GM13977 (cell line): Measurements from ENCODE around the gene QARS1.

Source experiments
- DNase-seq: peaks from one replicate; pipeline ENCODE4 v3.0.0; 2012; ENCODE audit warnings: low spot score
- CTCF ChIP-seq: IDR thresholded peaks from 2 replicates; pipeline ENCODE4 v1.5.1; 2012; ENCODE audit warnings: mild to moderate bottlenecking, control low read depth; ENCODE audit not compliant: insufficient read depth; ENCODE audit errors: extremely low read depth, missing control alignments
- in situ Hi-C: fragments of 300-500 bp; cut with MboI; formaldehyde crosslinking; loops from one replicate; pipeline ENCODE4 v1.12.0; 2022; ENCODE audit warnings: low sequenced_read_pairs, low pct_unique_long_range_greater_than_20kb, mixed read lengths, inconsistent platforms; ENCODE audit not compliant: unreplicated experiment

QARS1 gene

GRCh38 chr3:49134471-49135265 is 30.1 kb upstream of the QARS1 start:
- no peak for TF ChIP-seq CTCF
- no peak for DNase-seq
- in situ Hi-C loops, result no loop called here

- TF ChIP-seq CTCF, result no peak
- in situ Hi-C loops, result no loop called here
Observed at GRCh38 chr3:49133226-49133951, 28.8 kb upstream of the QARS1 start.

GRCh38 chr3:49132437-49133225 is 28.1 kb upstream of the QARS1 start, which contains the start of gene LAMB2:
TSS of gene LAMB2 (minus strand) at chr3:49133050. CDS start at chr3:49132867, 183 bp downstream.
- in situ Hi-C loops, result no loop called here
- TF ChIP-seq CTCF, result no peak
- no peak for DNase-seq

More at GRCh38 chr3:49133226-49133951, 28.8 kb upstream of the QARS1 start:
- DNase-seq, result no peak

GRCh38 chr3:49132073-49132436 is 27.5 kb upstream of the QARS1 start:
- TF ChIP-seq CTCF, result no peak
- in situ Hi-C loops, result no loop called here
- no peak for DNase-seq

- no peak for DNase-seq
- no peak for TF ChIP-seq CTCF
- in situ Hi-C loops, result no loop called here
Observed at GRCh38 chr3:49131576-49131975, 27.0 kb upstream of the QARS1 start.

- TF ChIP-seq CTCF, result no peak
- in situ Hi-C loops, result no loop called here
- DNase-seq, result no peak
Observed at GRCh38 chr3:49131040-49131439, 26.5 kb upstream of the QARS1 start.
